ENCODE results near the gene UGT1A8.

DNA sequence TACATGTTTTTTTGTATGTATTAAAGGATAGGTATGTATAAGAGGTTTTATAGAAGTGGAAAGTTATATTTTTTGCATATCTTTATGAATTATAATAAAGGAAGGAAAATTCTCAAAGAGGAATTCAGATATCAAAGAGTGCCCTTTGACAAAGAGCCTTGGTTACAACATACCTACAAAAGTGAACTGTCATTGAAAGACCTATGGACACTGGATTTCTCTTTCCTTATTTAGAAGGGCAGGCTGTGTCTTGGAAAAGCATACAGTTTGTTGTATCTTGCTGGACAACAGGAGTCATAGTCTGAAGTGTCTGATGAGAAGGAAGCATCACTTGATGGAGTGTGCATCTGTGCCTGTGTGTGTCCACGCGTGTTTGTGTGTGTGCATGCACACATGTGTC, 34.0 kb downstream of the UGT1A8 start:
- TF ChIP-seq, protein P1, sequence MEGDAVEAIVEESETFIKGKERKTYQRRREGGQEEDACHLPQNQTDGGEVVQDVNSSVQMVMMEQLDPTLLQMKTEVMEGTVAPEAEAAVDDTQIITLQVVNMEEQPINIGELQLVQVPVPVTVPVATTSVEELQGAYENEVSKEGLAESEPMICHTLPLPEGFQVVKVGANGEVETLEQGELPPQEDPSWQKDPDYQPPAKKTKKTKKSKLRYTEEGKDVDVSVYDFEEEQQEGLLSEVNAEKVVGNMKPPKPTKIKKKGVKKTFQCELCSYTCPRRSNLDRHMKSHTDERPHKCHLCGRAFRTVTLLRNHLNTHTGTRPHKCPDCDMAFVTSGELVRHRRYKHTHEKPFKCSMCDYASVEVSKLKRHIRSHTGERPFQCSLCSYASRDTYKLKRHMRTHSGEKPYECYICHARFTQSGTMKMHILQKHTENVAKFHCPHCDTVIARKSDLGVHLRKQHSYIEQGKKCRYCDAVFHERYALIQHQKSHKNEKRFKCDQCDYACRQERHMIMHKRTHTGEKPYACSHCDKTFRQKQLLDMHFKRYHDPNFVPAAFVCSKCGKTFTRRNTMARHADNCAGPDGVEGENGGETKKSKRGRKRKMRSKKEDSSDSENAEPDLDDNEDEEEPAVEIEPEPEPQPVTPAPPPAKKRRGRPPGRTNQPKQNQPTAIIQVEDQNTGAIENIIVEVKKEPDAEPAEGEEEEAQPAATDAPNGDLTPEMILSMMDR (conservative IDR thresholded peaks at IDR 0.05 in 1 of 2, IDR thresholded peaks at IDR 0.05 in 1 of 2; ENCODE audit: low read depth in 1 of 2, low read length in 2 of 2) = no peak
- TF ChIP-seq EZH2 (IDR thresholded peaks at IDR 0.05; ENCODE audit: low read length, missing control alignments) = no peak
